ENCODE measurements around the gene SYNJ1. TPM values are rescaled to one million over a fixed set of nuclear protein-coding genes. Genes with fewer than 3 reads are reported as not detected.

The SYNJ1 gene
- total RNA-seq, 1 experiment from 2014 or later = 10.5 TPM

DNA sequence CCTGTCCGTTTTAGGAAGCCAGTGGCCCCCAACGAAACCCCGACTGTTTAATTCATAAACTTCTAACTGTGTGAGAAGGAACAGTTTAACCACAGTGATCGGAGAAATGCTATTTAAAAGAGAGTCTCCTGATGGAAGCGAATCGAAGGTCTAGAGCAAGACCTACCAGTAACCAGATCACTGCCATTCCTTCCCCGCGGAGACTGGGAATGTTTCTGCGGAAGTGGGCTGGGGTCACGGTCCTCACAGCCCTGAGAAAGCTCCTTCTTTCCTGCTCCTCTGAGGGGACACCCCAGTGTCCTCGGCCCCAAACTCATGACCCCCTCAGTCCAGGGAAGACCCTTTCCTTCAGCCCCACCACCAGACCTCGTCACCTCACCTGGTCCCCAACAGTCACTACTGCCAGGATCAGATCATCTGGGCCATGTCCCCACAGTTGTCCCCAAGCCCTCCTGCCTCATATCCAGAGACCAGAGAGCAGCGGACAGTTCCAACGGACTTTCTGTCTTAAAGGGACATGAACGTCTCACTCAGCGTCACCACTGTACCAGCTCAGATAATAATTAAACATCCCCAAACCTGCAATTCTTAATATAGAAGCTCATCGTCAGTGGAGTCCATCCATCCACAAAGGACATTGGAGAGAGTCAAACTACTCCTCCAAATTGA, 142.6 kb downstream of the SYNJ1 start, which contains the start of gene TCP10L:
TSS of gene TCP10L (minus strand) at position 482 of the 669 bp plus-strand sequence. CDS start 1,219 bp downstream, outside the sequence.
- DNase-seq (ENCODE audit: low read depth, low spot score) (no peak), ATAC-seq (no peak)
- Histone ChIP-seq H3K4me3 (ENCODE audit: low read depth in 2 of 2, low read length in 2 of 2) (no peak within 1 kb of the TSS), H3K27me3 (ENCODE audit: control insufficient read depth, insufficient read depth, low read length) (no peaks in the 10 kb centered on the region), H3K4me1 (ENCODE audit: control insufficient read depth, insufficient read depth, low read length) (no peaks in the 10 kb centered on the region), H3K27ac (ENCODE audit: low read length) (no peak within 1 kb of the TSS), H3K9me3 (ENCODE audit: control insufficient read depth, insufficient read depth, low read depth, low read length) (no peaks in the 10 kb centered on the region), H3K36me3 (ENCODE audit: control insufficient read depth, insufficient read depth, low read length) (no peaks in the 10 kb centered on the region)
- POLR2A ChIA-PET = no interaction called here
- CTCF ChIA-PET = no interaction called here
- intact Hi-C loops (cut with micrococcal nuclease; ENCODE audit: unreplicated experiment) (no loop called here), in situ Hi-C loops (cut with HindIII; ENCODE audit: low pct_unique_long_range_greater_than_20kb, low sequenced_read_pairs) (no loop called here)
- BruUV-seq (replicated peaks) = no TSS peak
- no peak for TF ChIP-seq SIN3A (IDR thresholded peaks at IDR 0.05; ENCODE audit: borderline replicate concordance, insufficient read depth, low read depth, low read length)
- TF ChIP-seq TCF7L2 (IDR thresholded peaks at IDR 0.05; ENCODE audit: low read depth, low read length) = no peak

DNA sequence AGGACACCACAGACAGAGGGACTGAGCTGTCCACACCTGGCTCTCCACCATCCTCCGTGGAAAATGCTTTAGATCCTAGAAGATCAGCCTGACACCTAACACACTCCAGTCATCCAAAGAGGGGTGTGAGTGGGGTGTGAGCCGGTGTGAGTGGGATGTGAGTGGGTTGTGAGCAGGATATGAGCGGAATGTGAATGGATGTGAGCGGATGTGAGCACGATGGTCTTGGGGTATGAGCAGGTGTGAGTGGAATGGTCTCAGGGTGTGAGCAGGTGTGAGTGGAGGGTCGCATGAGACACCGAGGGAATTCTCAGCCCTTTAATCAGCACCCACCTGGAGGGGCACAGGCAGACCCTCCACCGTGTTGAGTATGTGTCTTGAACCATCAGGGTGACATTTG, 143.3 kb downstream of the SYNJ1 start:
- Histone ChIP-seq H3K4me3 (ENCODE audit: low read depth in 2 of 2, low read length in 2 of 2) (no peak overlapping the region), H3K27ac (ENCODE audit: low read length) (no peak overlapping the region), H3K36me3 (ENCODE audit: control insufficient read depth, insufficient read depth, low read length) (no peaks in the 10 kb centered on the region), H3K4me1 (ENCODE audit: control insufficient read depth, insufficient read depth, low read length) (no peaks in the 10 kb centered on the region), H3K9me3 (ENCODE audit: control insufficient read depth, insufficient read depth, low read depth, low read length) (no peaks in the 10 kb centered on the region), H3K27me3 (ENCODE audit: control insufficient read depth, insufficient read depth, low read length) (no peaks in the 10 kb centered on the region; the same call in 1 of the 2 replicates)
- POLR2A ChIA-PET = no interaction called here
- TF ChIP-seq POLR2AphosphoS5 (IDR thresholded peaks at IDR 0.05; ENCODE audit: low read depth, low read length) (no peak), SIN3A (IDR thresholded peaks at IDR 0.05; ENCODE audit: borderline replicate concordance, insufficient read depth, low read depth, low read length) (no peak)
- in situ Hi-C loops (cut with HindIII; ENCODE audit: low pct_unique_long_range_greater_than_20kb, low sequenced_read_pairs) (no loop called here), intact Hi-C loops (cut with micrococcal nuclease; ENCODE audit: unreplicated experiment) (no loop called here)
- no peak for DNase-seq (ENCODE audit: low read depth, low spot score)
- BruUV-seq (replicated peaks) = no TSS peak
- CTCF ChIA-PET = no interaction called here
- ATAC-seq = no peak

DNA sequence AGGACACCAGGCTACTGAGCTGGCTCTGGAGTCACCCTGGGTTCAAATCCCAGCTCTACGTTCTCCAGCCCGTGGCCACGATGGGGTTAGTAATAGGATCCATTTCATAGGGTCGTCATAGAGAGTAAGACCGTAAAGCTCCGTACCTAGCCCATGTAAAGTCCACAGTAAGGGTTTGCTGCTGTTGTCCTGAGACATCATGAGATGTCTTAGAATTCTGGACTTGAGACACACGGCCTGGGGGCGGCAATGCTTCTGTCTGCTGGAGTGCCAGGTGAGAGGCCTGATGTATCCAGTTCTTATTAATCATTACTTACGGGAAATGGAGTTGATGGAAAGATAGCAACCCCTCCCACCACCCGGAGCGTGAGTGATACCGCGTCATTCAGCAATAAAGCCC, 146.1 kb downstream of the SYNJ1 start:
- ChIA-PET POLR2A (no interaction called here), CTCF (no interaction called here)
- intact Hi-C loops (cut with micrococcal nuclease; ENCODE audit: unreplicated experiment) (no loop called here), in situ Hi-C loops (cut with HindIII; ENCODE audit: low pct_unique_long_range_greater_than_20kb, low sequenced_read_pairs) (no loop called here)
- Histone ChIP-seq H3K4me1 (ENCODE audit: control insufficient read depth, insufficient read depth, low read length) (no peaks in the 10 kb centered on the region), H3K36me3 (ENCODE audit: control insufficient read depth, insufficient read depth, low read length) (no peaks in the 10 kb centered on the region), H3K4me3 (ENCODE audit: low read depth in 2 of 2, low read length in 2 of 2) (no peak overlapping the region), H3K27ac (ENCODE audit: low read length) (no peak overlapping the region), H3K27me3 (ENCODE audit: control insufficient read depth, insufficient read depth, low read length) (peaks cover 2% of the 10 kb centered on the region; the same call in 1 of the 2 replicates), H3K9me3 (ENCODE audit: control insufficient read depth, insufficient read depth, low read depth, low read length) (no peaks in the 10 kb centered on the region)
- DNase-seq (ENCODE audit: low read depth, low spot score) (no peak), ATAC-seq (no peak)
- BruUV-seq (replicated peaks) = no TSS peak
- no peak for TF ChIP-seq TCF7L2 (IDR thresholded peaks at IDR 0.05; ENCODE audit: low read depth, low read length)

DNA sequence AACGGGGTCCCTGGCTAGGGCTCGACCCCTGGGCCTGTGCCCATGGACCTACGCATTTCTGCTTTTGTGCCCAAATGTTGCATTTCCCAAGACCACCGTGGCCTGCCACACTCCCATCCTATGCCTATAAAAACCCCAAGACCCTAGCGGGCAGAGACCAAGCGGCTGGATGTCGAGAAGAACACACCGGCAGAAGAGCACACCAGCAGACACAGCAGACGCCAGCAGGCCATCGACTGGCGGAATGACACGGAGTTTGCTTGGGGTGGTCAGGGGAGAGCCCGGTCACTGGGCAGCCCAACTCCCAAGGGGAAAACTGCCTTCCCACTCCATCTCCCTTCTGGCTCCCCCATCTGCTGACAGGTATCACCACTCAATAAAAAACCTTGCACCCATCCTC, 146.9 kb downstream of the SYNJ1 start:
- H3K4me1 ChIP-seq (ENCODE audit: control insufficient read depth, insufficient read depth, low read length) = no peaks in the 10 kb centered on the region
- H3K9me3 ChIP-seq (ENCODE audit: control insufficient read depth, insufficient read depth, low read depth, low read length) = no peaks in the 10 kb centered on the region
- in situ Hi-C loops (cut with HindIII; ENCODE audit: low pct_unique_long_range_greater_than_20kb, low sequenced_read_pairs) (no loop called here), intact Hi-C loops (cut with micrococcal nuclease; ENCODE audit: unreplicated experiment) (no loop called here)
- H3K4me3 ChIP-seq (ENCODE audit: low read depth in 2 of 2, low read length in 2 of 2) = no peak overlapping the region
- CTCF ChIA-PET = no interaction called here
- no peaks in the 10 kb centered on the region for H3K36me3 ChIP-seq (ENCODE audit: control insufficient read depth, insufficient read depth, low read length)
- POLR2A ChIA-PET = no interaction called here
- H3K27me3 ChIP-seq (ENCODE audit: control insufficient read depth, insufficient read depth, low read length) = peaks cover 2% of the 10 kb centered on the region; the same call in 1 of the 2 replicates
- DNase-seq (ENCODE audit: low read depth, low spot score) = no peak
- no peak overlapping the region for H3K27ac ChIP-seq (ENCODE audit: low read length)
- no peak for ATAC-seq
- TF ChIP-seq, protein P1, sequence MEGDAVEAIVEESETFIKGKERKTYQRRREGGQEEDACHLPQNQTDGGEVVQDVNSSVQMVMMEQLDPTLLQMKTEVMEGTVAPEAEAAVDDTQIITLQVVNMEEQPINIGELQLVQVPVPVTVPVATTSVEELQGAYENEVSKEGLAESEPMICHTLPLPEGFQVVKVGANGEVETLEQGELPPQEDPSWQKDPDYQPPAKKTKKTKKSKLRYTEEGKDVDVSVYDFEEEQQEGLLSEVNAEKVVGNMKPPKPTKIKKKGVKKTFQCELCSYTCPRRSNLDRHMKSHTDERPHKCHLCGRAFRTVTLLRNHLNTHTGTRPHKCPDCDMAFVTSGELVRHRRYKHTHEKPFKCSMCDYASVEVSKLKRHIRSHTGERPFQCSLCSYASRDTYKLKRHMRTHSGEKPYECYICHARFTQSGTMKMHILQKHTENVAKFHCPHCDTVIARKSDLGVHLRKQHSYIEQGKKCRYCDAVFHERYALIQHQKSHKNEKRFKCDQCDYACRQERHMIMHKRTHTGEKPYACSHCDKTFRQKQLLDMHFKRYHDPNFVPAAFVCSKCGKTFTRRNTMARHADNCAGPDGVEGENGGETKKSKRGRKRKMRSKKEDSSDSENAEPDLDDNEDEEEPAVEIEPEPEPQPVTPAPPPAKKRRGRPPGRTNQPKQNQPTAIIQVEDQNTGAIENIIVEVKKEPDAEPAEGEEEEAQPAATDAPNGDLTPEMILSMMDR (IDR thresholded peaks at IDR 0.05) = no peak
- no peak for TF ChIP-seq TCF7L2 (IDR thresholded peaks at IDR 0.05; ENCODE audit: low read depth, low read length)
- TF ChIP-seq SIN3A (IDR thresholded peaks at IDR 0.05; ENCODE audit: borderline replicate concordance, insufficient read depth, low read depth, low read length) = no peak
- TF ChIP-seq POLR2AphosphoS5 (IDR thresholded peaks at IDR 0.05; ENCODE audit: low read depth, low read length) = no peak
- TF ChIP-seq, protein P2, sequence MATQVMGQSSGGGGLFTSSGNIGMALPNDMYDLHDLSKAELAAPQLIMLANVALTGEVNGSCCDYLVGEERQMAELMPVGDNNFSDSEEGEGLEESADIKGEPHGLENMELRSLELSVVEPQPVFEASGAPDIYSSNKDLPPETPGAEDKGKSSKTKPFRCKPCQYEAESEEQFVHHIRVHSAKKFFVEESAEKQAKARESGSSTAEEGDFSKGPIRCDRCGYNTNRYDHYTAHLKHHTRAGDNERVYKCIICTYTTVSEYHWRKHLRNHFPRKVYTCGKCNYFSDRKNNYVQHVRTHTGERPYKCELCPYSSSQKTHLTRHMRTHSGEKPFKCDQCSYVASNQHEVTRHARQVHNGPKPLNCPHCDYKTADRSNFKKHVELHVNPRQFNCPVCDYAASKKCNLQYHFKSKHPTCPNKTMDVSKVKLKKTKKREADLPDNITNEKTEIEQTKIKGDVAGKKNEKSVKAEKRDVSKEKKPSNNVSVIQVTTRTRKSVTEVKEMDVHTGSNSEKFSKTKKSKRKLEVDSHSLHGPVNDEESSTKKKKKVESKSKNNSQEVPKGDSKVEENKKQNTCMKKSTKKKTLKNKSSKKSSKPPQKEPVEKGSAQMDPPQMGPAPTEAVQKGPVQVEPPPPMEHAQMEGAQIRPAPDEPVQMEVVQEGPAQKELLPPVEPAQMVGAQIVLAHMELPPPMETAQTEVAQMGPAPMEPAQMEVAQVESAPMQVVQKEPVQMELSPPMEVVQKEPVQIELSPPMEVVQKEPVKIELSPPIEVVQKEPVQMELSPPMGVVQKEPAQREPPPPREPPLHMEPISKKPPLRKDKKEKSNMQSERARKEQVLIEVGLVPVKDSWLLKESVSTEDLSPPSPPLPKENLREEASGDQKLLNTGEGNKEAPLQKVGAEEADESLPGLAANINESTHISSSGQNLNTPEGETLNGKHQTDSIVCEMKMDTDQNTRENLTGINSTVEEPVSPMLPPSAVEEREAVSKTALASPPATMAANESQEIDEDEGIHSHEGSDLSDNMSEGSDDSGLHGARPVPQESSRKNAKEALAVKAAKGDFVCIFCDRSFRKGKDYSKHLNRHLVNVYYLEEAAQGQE (IDR thresholded peaks at IDR 0.05; ENCODE audit: insufficient read depth in 1 of 2, low read depth in 2 of 2, low read length in 1 of 2) = no peak
- no TSS peak for BruUV-seq (replicated peaks)
